Middle frontal gyrus (tissue), 1 donor: ENCODE measurements around the gene COL25A1.

ENCODE experiments used
- DNase-seq: peaks from one replicate; pipeline ENCODE4 v3.0.0-alpha.2; 2015; ENCODE audit warnings: low spot score; ENCODE audit errors: extremely low spot score

The COL25A1 gene

DNA sequence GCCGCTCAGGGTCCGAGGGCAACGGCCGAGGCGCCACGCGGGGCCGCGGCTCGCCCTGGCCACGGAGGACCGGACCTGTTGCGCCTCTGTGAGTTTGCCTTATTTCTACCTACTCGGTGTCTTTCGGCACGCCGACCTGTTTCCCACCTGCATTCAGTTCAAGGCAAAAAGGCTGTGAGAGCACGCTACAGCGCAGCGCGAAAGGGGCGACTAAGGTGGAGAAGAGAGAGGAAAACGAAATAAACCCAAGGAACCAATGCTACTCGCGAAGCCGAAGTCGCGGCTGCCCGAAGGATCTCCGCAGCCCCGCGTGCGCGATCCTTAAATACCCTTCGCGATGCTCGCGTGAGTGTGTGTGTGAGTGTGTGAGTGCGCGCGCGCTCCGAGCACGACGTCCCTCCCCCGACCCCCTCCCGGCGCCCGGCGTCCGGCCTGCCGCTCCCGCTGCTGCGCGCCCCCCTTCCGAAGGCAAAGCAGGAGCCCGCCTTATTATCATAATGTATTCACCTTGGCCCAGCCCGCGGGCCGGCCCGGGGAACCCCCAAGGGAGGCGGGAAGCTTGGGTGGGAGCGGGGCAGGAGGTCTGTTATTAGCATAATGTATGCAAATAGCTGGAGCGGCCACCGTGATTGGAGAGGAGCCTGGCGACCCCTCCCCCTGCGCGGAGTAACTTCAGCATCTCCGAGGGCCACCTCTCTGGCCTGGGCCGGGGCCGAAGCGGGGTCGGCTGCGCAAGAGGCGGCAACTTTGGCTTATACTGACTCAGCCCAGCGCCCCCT lies at the start of gene COL25A1:
Gene COL25A1, minus strand, starts transcription at position 298 of the 779 bp plus-strand sequence.
- DNase-seq: no peak

GRCh38 chr4:109350121-109350520 lies 47.7 kb upstream of the COL25A1 start:
- DNase-seq: no peak

DNA sequence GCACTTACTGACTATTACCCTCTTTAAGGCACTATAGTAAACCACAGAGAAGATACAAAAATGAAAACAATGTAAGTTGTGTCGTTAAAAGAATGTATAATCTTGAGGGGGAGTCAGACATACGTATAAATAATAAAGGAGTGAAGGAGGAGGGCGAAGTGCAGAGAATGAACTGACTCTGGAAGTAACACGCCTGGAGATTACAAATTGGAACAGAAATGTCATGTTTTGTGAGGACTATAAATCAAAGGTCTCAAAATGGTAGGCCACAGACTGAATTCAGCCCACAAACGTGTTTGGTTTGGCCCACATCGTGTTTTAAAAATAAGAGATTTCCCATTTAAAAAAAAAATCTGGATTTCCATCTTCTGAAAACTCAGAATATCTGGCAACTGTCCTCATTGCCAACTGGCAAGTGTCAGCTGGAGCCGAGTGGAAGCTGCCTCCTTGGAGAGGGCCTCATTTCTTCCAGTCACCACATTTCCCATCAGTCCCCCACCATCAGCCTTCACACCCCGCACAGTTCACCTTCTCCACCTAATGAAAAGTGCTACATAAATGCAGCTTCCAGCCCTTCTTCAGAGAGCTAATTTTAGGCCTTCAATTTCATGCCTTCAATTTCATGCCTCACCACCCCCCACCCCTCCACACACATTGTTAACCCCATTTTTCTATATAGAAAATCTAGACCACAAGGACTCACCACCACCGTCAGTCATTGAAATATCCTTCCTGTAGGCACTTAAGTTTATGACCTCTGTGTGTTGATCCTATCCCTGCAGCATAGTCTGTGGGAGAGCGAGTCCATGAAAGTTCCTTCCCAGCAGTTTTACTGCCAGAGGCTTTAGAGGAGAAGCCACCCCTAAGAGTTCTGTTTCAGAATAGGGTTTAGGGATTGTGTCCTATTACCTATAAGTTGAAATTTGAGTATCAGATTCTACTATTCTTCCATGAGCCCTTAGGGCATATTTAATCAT lies 32.0 kb upstream of the COL25A1 start:
- no peak for DNase-seq

- DNase-seq: no peak
These were observed 30.5 kb upstream of the COL25A1 start for GRCh38 chr4:109332926-109333464.

GRCh38 chr4:109327641-109328040 lies 25.2 kb upstream of the COL25A1 start:
- no peak for DNase-seq

DNA sequence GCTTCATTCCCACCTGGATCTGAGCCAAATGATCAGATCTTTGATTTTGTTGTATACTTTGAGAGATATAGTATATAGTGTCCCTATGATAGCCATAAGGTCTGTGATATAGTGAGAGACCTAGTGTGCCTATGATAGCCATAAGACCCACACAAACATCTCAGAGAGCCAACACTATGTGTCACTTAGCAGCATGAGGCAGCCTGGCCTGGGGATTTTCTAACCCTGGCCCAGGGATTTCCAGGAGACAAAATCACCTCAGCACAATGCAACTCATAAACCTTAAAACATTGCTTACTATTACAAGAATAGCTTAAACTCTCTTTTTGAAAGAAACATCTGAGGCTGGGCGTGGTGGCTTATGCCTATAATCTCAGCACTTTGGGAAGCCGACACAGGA lies 23.2 kb upstream of the COL25A1 start:
- no peak for DNase-seq

- DNase-seq: no peak
These were observed 20.9 kb upstream of the COL25A1 start for GRCh38 chr4:109323348-109323747.

GRCh38 chr4:109321232-109321631 lies 18.8 kb upstream of the COL25A1 start:
- DNase-seq: no peak

DNA sequence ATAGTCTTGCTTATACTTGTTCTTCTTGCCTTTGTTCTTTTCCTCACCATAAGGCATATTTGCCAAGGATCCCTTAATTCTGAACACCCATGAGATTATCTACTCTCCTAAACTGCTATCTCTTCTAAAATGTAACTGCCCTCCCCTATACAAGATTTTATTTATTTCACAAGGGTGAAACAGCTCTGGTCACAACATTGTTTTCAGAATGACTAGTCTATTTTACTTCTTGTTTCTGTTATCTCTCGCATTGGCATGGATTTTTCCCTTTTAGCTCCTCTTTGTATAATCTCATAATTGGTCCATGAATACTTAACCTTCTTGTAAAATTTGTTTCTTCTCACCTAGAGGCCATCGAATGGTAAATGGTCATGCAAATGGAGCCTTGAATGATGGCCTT lies 17.2 kb upstream of the COL25A1 start:
- DNase-seq: no peak

GRCh38 chr4:109319156-109319555 lies 16.7 kb upstream of the COL25A1 start:
- DNase-seq: no peak

GRCh38 chr4:109315818-109316217 lies 13.4 kb upstream of the COL25A1 start:
- DNase-seq: no peak

- DNase-seq: no peak
These were observed 12.9 kb upstream of the COL25A1 start for GRCh38 chr4:109315341-109315740.

- DNase-seq: no peak
These were observed 11.0 kb upstream of the COL25A1 start for GRCh38 chr4:109313168-109314133.

- DNase-seq: no peak
These were observed 660 bp upstream of the COL25A1 start for GRCh38 chr4:109303140-109303496.

- no peak for DNase-seq
These were observed 652 bp downstream of the COL25A1 start for GRCh38 chr4:109301651-109302360.

DNA sequence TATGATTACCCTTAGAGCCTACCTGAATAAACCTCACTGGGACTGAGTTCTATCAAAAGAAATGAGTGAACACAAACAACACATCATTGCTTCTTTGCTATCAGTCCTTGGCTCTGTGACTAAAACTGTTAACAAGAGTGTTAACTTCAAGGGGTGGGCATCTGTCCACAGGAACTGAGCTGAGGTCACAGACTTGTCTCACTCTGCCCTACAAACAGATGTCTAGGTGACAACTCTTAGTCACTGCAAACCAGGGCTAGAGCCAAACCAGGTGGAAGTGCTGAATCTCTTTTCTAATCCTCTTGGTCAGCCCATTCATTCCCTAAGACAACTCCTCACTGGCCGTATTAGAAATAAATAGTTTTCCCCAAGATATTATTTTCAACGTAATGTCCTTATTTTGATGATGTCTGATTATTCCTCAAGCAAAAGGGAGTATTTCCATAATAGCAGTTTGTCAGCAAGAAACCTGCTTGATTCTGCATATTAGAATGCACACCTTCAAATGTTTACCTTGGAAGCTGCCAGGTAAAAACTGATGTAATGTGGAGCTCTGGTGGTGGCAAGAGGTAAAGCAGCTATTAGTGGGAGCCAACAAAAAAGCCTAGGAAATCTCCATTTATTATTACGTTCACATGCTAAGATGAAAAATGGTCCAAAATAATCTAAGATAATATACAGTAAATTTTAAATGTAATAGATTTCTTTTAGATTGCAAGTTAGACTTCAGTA lies 4.0 kb downstream of the COL25A1 start:
- DNase-seq: no peak

DNA sequence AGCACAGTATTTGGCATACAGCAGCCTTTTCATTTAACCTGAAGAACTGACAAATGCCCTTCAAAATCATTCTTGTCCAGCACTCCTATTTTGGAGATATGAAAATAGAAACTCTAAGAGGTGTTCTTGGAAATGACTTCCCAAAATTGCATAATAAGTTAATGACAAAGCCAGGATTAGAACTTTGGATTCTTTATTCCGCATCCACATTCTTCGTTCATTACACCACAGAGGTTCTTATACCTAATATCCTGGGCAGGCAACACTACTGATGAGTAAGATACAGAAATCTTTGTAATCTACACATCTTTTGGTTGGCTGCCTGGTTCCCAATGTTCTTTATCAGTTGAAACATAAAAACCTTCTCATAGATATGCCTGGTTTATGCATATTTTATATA lies 5.9 kb downstream of the COL25A1 start:
- DNase-seq: no peak

DNA sequence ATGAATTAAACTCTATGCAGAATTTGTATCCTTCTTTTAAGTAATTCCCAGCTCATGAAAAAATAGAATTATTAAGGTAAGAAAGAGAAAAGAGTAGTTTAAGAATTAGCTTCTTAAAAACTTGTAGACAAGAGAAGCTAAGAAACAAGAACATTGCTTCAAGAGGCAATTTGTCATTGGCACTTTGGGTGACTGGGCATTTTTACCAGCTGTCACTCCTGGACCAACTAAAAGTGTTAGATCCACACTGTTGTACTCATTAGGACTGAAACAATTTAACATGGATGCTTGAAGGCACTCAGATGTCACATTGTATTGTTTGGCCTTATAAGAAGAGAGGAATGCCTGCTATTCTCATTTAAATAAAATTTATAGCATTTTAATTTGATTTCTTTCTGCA lies 7.4 kb downstream of the COL25A1 start:
- no peak for DNase-seq

DNA sequence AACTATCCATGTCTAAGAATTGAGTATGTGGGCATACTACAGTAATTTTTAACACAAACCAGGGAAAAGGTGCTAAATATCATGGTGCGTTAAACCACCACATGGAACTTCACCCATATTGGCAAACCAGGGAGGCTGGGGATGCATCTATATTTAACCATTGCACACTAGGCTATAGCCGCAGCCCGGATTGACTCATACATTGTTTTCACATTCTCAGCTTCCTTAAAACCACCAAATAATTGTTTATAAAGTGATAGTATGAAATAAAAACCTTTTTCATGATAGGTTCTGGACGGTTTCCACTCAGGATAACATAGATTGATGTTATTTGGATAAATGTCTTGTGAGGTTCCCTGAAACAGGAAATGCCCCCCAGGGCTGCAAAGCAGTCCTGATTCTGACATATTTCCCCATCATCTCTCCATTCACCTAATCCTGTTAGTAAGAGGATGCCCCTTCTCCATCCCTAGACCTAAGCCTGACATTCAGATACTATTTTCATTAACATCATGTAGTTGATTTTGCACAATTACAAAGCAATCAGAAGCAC lies 7.9 kb downstream of the COL25A1 start:
- DNase-seq: no peak
